ENCODE measurements around the gene GAL3ST1.
"Not testable (repeated sequence)": the region's sequence is repeated elsewhere in the genome, so short reads cannot be mapped to it uniquely, and the experiment has no call there.

DNA sequence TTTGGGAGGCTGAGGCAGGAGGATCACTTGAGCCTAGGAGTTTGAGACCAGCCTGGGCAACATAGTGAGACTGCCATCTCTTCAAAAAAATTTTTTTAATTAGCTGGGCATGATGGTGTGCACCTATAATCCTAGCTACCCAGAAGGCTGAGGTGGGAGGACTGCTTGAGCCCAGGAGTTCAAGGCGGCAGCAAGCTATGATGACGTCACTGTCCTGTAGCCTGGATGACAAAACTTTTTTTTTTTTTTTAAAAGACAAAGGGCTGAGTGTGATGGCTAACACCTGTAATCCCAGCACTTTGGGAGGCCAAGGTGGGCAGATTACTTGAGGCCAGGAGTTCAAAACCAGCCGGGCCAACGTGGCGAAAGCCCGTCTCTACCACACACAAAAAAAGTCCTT, 45.4 kb upstream of the GAL3ST1 start:
- TF ChIP-seq CTCF, POLR2A, EP300 (IDR thresholded peaks at IDR 0.05): not testable (repeated sequence)

Measured in ovary (tissue), 3 donors.